HEK293T (cell line): ENCODE measurements around the gene MRGPRX2.

Source experiments
- CTCF ChIA-PET: fragments of 350-600 bp; formaldehyde crosslinking; extraction: SDS; loops from one replicate; lab custom pipeline; 2021; ENCODE audit warnings: antibody characterized with exemption, inconsistent platforms; lab: Yijun Ruan, JAX
- POLR2A ChIA-PET: fragments of 350-600 bp; formaldehyde crosslinking; extraction: SDS; loops from one replicate; lab custom pipeline; 2020; ENCODE audit warnings: antibody characterized with exemption, inconsistent platforms; lab: Yijun Ruan, JAX
- DNase-seq: peaks from one replicate; pipeline ENCODE4 v3.0.0; 2012; ENCODE audit warnings: mixed read lengths; ENCODE audit errors: extremely low spot score
- ARNT ChIP-seq: fragments of 450-650 bp; IDR thresholded peaks from 2 replicates; pipeline ENCODE4 v1.6.1; 2017; ENCODE audit warnings: mild to moderate bottlenecking
- BHLHE40 ChIP-seq: fragments of 450-650 bp; IDR thresholded peaks from 2 replicates; pipeline ENCODE4 v1.6.1; 2016; ENCODE audit warnings: mild to moderate bottlenecking, moderate library complexity, borderline replicate concordance
- CTBP1 ChIP-seq: fragments of 450-650 bp; IDR thresholded peaks from 2 replicates; pipeline ENCODE4 v1.6.1; 2016; ENCODE audit warnings: borderline replicate concordance
- ELF4 ChIP-seq: fragments of 450-650 bp; IDR thresholded peaks from 2 replicates; pipeline ENCODE4 v1.6.1; 2017; ENCODE audit warnings: antibody characterized with exemption
- FOXA1 ChIP-seq: fragments of 450-650 bp; IDR thresholded peaks from 2 replicates; pipeline ENCODE4 v1.6.1; 2016; ENCODE audit warnings: mild to moderate bottlenecking
- FOXK2 ChIP-seq: fragments of 450-650 bp; IDR thresholded peaks from 2 replicates; pipeline ENCODE4 v1.6.1; 2016; ENCODE audit warnings: mild to moderate bottlenecking
- FOXM1 ChIP-seq: fragments of 450-650 bp; IDR thresholded peaks from 2 replicates; pipeline ENCODE4 v1.6.1; 2017; ENCODE audit warnings: mild to moderate bottlenecking, borderline replicate concordance
- HDGF ChIP-seq: fragments of 450-650 bp; IDR thresholded peaks from 2 replicates; pipeline ENCODE4 v1.6.1; 2017; ENCODE audit warnings: antibody characterized with exemption, borderline replicate concordance
- L3MBTL2 ChIP-seq: fragments of 450-650 bp; conservative IDR thresholded peaks from 2 replicates; pipeline ENCODE4 v1.6.1; 2016; ENCODE audit warnings: mild to moderate bottlenecking
- LEF1 ChIP-seq: fragments of 450-650 bp; IDR thresholded peaks from 2 replicates; pipeline ENCODE4 v1.6.1; 2017; ENCODE audit warnings: mild to moderate bottlenecking, borderline replicate concordance
- NFRKB ChIP-seq: fragments of 450-650 bp; IDR thresholded peaks from 2 replicates; pipeline ENCODE4 v1.6.1; 2016; ENCODE audit warnings: mild to moderate bottlenecking, moderate library complexity
- SP1 ChIP-seq: fragments of 450-650 bp; IDR thresholded peaks from 2 replicates; pipeline ENCODE4 v1.6.1; 2017
- SUZ12 ChIP-seq: fragments of 450-650 bp; IDR thresholded peaks from 2 replicates; pipeline ENCODE4 v1.6.1; 2016; ENCODE audit warnings: mild to moderate bottlenecking
- TARDBP ChIP-seq: fragments of 450-650 bp; IDR thresholded peaks from 2 replicates; pipeline ENCODE4 v1.6.1; 2016
- ZNF384 ChIP-seq: fragments of 450-650 bp; IDR thresholded peaks from 2 replicates; pipeline ENCODE4 v1.6.1; 2016
- TF ChIP-seq, protein P1 (sequence below): fragments of 450-650 bp; IDR thresholded peaks from 2 replicates; pipeline ENCODE4 v1.6.1; 2016

The MRGPRX2 gene

DNA sequence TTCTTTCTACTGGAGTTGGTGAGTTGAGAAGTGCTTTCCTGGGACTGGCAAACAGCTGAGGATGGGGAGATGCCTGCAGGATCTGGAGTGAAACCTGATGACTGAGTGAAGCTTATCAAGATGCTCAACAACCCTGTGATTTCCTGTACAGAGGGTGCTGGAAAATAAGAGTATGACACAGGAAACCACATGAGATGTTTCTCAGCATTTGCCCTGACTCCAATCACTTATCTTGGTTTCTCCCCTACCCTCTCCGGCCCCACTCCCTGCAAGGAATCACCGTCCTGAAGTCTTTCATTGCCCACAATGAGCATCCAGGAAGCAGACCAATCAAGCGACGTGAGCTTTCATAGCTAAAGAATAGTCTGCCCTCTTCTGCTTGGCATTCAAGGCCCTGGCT is at the start of gene MRGPRX2:
Gene MRGPRX2, minus strand, starts transcription at position 89 of the 400 bp plus-strand sequence. CDS start 4,315 bp downstream, outside the sequence.
- ChIA-PET CTCF (interaction anchor here (0.7 to 2.3 kb wide), 2 partner anchors 11 to 503 kb away, joined by 4 to 8 read pairs; no protein-coding TSS in a partner anchor), POLR2A (no interaction called here)
- no peak for DNase-seq
- no peak for TF ChIP-seq TARDBP
- TF ChIP-seq ELF4, result no peak
- no peak for TF ChIP-seq ZNF384
- no peak for TF ChIP-seq L3MBTL2
- no peak for TF ChIP-seq HDGF
- no peak for TF ChIP-seq BHLHE40
- no peak for TF ChIP-seq NFRKB
- TF ChIP-seq LEF1, result no peak
- no peak for TF ChIP-seq FOXA1
- no peak for TF ChIP-seq FOXM1
- TF ChIP-seq ARNT, result no peak
- TF ChIP-seq SUZ12, result no peak
- TF ChIP-seq SP1, result no peak
- no peak for TF ChIP-seq CTBP1
- no peak for TF ChIP-seq FOXK2
- TF ChIP-seq, protein P1, sequence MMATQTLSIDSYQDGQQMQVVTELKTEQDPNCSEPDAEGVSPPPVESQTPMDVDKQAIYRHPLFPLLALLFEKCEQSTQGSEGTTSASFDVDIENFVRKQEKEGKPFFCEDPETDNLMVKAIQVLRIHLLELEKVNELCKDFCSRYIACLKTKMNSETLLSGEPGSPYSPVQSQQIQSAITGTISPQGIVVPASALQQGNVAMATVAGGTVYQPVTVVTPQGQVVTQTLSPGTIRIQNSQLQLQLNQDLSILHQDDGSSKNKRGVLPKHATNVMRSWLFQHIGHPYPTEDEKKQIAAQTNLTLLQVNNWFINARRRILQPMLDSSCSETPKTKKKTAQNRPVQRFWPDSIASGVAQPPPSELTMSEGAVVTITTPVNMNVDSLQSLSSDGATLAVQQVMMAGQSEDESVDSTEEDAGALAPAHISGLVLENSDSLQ, result no peak

DNA sequence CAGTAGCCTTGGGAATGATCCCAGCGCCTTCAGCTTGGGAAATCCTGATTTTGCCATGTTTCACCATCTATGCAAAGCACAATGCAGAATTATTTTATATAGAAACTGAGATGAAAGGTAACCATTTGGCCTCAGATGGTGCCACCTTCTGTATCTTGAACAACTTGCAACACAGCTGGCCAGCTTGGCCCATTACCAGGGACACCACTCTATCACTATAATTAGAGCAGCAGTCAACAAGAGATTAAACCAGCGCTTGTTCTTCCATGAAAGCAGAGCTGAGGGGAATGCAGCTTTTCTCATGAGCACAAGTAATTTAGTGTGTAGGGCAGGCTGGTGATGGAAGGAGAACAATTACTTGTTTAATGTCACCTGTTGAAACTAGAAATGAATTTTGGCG is 49.8 kb upstream of the MRGPRX2 start:
- CTCF ChIA-PET, result no interaction called here

DNA sequence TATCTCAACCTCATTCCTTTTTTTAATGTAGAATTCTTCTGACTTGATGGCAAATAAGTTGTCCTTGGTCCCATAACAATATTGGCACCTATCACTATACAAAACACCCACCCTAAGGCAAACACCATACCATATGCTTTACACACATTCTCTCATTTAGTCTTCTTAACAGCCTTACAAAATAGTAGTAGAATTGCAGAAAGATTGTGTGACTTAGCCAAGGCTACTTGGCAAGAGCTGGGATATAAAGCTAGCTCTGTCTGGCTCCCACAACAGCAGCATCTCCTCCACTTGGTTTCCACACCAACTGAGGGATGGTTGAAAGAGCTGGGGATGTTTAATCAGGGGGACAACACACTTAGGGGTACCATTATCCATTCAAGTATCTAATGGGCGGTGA is 46.6 kb upstream of the MRGPRX2 start:
- ChIA-PET POLR2A (no interaction called here), CTCF (interaction anchor here (0.6 kb wide), 1 partner anchor 336 kb away, joined by 7 read pairs; no protein-coding TSS in a partner anchor)
- no peak for TF ChIP-seq NFRKB
- TF ChIP-seq ARNT, result no peak
- TF ChIP-seq FOXK2, result no peak
- no peak for TF ChIP-seq L3MBTL2
- no peak for DNase-seq

More for the DNA sequence above, 49.8 kb upstream of the MRGPRX2 start:
- DNase-seq, result no peak
- TF ChIP-seq HDGF (no peak), CTBP1 (no peak), SUZ12 (no peak), SP1 (no peak), BHLHE40 (no peak)
- POLR2A ChIA-PET, result no interaction called here

DNA sequence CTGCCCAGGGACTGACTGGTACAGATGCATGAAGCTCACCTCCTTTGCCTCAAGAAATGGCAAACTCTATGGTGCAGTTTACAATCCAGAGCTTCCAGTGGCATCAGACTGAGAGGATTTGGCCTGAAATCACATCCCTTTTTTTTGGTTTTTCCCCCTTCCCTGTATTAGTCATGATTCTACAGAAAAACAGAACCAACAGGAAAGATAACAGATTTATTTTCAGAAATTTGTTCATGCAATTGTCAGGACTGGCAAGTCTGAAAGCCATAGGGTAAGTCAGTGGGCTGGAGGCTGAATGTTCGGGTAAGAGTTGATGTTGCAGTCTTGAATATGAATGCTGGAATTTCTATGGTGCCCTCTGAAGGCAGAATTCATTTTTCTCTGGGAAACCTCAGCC is 44.5 kb upstream of the MRGPRX2 start:
- ChIA-PET CTCF (no interaction called here), POLR2A (no interaction called here)
- DNase-seq, result no peak
- TF ChIP-seq SUZ12 (no peak), ELF4 (no peak), L3MBTL2 (no peak), CTBP1 (no peak), ZNF384 (no peak), HDGF (no peak), LEF1 (no peak), FOXM1 (no peak), BHLHE40 (no peak), SP1 (no peak), FOXK2 (no peak), NFRKB (no peak), ARNT (no peak), TARDBP (no peak)
- TF ChIP-seq, protein P1, result no peak

DNA sequence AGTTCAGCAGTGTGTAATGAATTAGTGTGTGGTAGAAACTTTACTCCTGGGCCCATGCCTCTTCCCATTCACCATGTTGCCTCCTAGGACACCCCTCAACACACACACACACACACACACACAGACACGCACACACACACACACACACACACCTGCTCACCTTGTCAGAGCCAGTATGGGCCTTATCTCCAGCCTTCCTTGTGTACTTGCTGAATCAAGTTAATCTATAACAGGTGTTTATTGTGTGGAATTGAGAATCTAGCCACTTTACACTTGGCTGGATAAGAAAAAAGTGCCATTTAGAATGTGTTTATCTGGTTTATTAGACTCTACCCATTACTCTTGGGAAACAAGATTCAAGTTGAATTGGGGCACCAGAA is 42.0 kb upstream of the MRGPRX2 start:
- TF ChIP-seq CTBP1 (no peak), L3MBTL2 (no peak), FOXK2 (no peak), NFRKB (no peak), FOXM1 (no peak)

DNA sequence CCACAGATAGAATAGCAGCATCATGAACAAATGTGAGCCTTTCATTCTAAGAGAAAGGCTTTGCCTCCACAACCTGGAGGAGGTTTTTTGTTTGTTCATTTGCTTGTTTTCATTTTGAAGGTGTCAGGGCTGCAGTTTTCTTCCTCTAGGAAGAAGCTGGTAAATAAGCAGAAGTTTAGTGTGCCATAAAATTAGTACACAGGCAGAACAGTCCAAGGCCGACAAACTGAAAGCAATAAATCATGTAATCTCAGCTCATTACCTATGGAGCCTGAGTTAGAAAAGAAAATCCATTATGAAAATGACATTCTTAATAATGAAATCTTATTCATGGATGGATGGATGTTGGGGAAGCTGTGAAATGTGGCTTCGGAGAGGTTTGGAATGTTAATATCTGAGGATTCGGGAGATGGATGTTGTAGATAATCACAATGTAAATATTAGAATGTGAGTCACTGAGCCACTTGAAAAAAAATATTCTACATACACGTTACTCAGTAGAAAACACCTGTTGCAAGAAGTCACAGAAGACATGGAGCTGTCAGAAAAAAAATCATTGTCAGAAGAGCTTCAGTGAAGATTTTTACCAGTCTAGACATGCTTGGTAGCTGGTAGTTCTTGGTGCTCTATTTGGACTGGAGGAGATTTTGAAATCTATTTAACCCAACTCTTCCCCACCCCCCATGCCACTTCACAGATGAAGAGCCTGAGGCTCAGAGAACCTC is 41.4 kb upstream of the MRGPRX2 start:
- ChIA-PET CTCF (no interaction called here), POLR2A (no interaction called here)
- TF ChIP-seq, protein P1, result no peak
- DNase-seq, result no peak

More for the DNA sequence above, 42.0 kb upstream of the MRGPRX2 start:
- ChIA-PET POLR2A (no interaction called here), CTCF (no interaction called here)
- no peak for DNase-seq

DNA sequence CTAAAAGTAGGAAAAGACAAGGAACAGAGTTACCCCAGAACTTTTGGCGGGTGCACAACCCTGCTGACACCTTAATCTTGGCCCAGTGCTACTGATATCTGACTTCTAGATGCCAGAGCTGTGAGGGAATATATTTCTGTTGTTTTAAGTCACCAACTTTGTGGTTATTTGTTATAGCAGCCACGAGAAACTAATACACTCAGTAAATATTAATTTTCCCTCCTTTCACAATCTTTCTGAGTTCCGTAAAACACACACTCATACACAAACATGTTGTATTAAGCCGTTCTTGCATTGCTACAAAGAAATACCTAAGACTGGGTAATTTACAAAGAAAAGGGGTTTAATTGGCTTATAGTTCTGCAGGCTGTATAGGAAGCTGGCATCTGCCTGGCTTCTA is 40.4 kb upstream of the MRGPRX2 start:
- no peak for DNase-seq
- ChIA-PET POLR2A (no interaction called here), CTCF (no interaction called here)
- TF ChIP-seq SUZ12 (no peak), BHLHE40 (no peak), CTBP1 (no peak), TARDBP (no peak), FOXA1 (no peak), HDGF (no peak), NFRKB (no peak), ZNF384 (no peak), L3MBTL2 (no peak), FOXM1 (no peak), ELF4 (no peak), LEF1 (no peak), SP1 (no peak), FOXK2 (no peak), ARNT (no peak)
- TF ChIP-seq, protein P1, result no peak
